ENCODE results near the gene ABCB9. TPM values are rescaled to one million over a fixed set of nuclear protein-coding genes. Genes with fewer than 3 reads are reported as not detected.

Gene ABCB9
- polyA plus RNA-seq, 1 experiment, result 6.1 TPM

- ChIA-PET CTCF (no interaction called here), POLR2A (no interaction called here)
- Histone ChIP-seq H3K4me3 (ENCODE audit: low read depth, low read length) (no peak overlapping the region), H3K36me3 (ENCODE audit: control insufficient read depth, insufficient read depth, low read length) (no peaks in the 10 kb centered on the region; the same call in none of the 2 replicates), H3K27me3 (ENCODE audit: control insufficient read depth, insufficient read depth, low read length) (no peaks in the 10 kb centered on the region)
- no peak for DNase-seq (ENCODE audit: low read depth)
- TF ChIP-seq, protein P1, sequence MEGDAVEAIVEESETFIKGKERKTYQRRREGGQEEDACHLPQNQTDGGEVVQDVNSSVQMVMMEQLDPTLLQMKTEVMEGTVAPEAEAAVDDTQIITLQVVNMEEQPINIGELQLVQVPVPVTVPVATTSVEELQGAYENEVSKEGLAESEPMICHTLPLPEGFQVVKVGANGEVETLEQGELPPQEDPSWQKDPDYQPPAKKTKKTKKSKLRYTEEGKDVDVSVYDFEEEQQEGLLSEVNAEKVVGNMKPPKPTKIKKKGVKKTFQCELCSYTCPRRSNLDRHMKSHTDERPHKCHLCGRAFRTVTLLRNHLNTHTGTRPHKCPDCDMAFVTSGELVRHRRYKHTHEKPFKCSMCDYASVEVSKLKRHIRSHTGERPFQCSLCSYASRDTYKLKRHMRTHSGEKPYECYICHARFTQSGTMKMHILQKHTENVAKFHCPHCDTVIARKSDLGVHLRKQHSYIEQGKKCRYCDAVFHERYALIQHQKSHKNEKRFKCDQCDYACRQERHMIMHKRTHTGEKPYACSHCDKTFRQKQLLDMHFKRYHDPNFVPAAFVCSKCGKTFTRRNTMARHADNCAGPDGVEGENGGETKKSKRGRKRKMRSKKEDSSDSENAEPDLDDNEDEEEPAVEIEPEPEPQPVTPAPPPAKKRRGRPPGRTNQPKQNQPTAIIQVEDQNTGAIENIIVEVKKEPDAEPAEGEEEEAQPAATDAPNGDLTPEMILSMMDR (IDR thresholded peaks at IDR 0.05; ENCODE audit: insufficient read depth, low read depth, low read length), result no peak
Measured at GRCh38 chr12:122934722-122935121, 31.5 kb downstream of the ABCB9 start.

DNA sequence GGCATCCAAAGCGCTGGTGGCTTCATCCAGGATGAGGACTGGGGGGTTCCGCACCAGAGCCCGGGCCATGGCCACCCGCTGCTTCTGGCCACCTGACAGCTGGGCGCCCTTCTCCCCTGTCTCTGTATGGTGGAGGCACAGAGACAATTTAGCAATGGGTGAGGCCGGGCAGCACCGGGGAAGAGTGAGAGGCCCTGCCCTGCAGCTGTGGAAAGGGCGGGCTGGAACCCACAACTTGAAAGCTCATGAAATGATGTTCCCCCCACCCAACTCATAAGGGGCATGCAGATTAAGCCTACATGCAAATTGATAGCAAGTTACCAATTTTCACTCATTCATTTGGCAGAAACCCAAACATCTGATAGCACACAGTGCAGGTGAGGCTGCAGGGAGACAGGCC, 34.1 kb downstream of the ABCB9 start:
- no peak for DNase-seq (ENCODE audit: low read depth)
- Histone ChIP-seq H3K27me3 (ENCODE audit: control insufficient read depth, insufficient read depth, low read length) (no peaks in the 10 kb centered on the region), H3K36me3 (ENCODE audit: control insufficient read depth, insufficient read depth, low read length) (no peaks in the 10 kb centered on the region; the same call in none of the 2 replicates), H3K4me3 (ENCODE audit: low read depth, low read length) (no peak overlapping the region)
- CTCF ChIA-PET, result no interaction called here
- POLR2A ChIA-PET, result no interaction called here
- TF ChIP-seq, protein P1 (IDR thresholded peaks at IDR 0.05; ENCODE audit: insufficient read depth, low read depth, low read length), result no peak

- Histone ChIP-seq H3K27me3 (ENCODE audit: control insufficient read depth, insufficient read depth, low read length) (no peaks in the 10 kb centered on the region), H3K36me3 (ENCODE audit: control insufficient read depth, insufficient read depth, low read length) (no peaks in the 10 kb centered on the region; the same call in none of the 2 replicates), H3K4me3 (ENCODE audit: low read depth, low read length) (no peak overlapping the region)
- TF ChIP-seq, protein P1 (IDR thresholded peaks at IDR 0.05; ENCODE audit: insufficient read depth, low read depth, low read length), result no peak
- no peak for DNase-seq (ENCODE audit: low read depth)
- POLR2A ChIA-PET, result no interaction called here
- CTCF ChIA-PET, result interaction anchor here (0.7 kb wide), 1 partner anchor 69 kb away, joined by 4 read pairs; no protein-coding TSS in a partner anchor
Measured at GRCh38 chr12:122929812-122930211, 36.5 kb downstream of the ABCB9 start.

DNA sequence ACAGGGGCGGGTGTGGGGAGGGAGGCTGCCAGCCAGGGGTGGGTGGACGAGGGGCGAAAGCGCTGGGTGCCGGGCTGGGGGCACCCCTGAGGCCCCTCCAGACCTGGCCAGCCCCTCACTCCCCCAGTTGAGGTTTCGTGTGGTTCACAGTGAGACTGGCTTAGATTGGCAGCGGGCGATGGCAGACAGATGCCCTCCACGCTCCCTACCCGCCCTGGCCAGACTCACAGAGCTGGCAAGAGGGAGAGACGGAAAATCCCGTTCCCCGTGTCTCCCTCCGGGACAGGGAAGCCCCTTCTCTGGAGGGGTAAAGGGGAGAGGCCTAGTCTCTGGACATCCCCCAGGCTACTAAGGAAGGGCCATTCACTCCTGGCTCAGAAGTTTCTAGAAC, 37.1 kb downstream of the ABCB9 start:
- TF ChIP-seq, protein P1 (IDR thresholded peaks at IDR 0.05; ENCODE audit: insufficient read depth, low read depth, low read length), result no peak
- ChIA-PET POLR2A (no interaction called here), CTCF (no interaction called here)
- no peak for DNase-seq (ENCODE audit: low read depth)
- no peak overlapping the region for H3K4me3 ChIP-seq (ENCODE audit: low read depth, low read length)
- no peaks in the 10 kb centered on the region; the same call in none of the 2 replicates for H3K36me3 ChIP-seq (ENCODE audit: control insufficient read depth, insufficient read depth, low read length)
- no peaks in the 10 kb centered on the region for H3K27me3 ChIP-seq (ENCODE audit: control insufficient read depth, insufficient read depth, low read length)

DNA sequence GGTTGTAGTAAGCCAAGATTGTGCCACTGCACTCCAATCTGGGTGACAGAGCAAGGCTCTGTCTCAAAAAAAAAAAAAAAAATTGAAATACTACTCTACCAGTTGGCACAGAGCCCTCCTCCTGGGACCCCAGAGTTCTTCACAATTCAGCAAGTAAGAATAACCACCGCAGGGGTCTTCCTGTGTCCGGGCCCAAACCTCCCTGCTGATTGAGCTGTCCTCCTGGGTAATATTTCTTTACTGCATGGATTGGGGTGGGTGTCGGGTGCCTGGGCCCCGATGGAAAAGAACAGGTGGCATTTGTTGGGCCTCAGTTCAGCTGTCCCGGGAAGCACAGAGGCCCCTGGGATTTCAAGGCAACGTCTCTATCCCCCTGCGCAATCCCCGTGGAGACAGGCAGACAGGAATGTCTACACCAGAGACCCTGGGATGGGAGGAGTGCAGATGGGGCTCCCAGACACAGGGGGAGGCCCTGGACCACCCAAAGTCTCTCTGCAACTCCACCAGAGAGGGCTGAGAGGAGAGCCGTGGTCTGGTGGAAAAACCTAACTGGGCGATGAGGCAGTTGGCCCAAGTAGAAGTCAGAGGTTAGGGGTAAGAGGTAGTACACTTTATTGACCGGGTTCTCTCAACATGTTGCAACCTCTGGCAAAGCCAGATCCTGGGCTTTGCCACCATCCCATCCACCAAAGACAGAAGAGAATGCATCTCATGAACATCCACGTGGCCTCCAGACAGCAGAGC, 37.7 kb downstream of the ABCB9 start:
- Histone ChIP-seq H3K27me3 (ENCODE audit: control insufficient read depth, insufficient read depth, low read length) (no peaks in the 10 kb centered on the region), H3K36me3 (ENCODE audit: control insufficient read depth, insufficient read depth, low read length) (no peaks in the 10 kb centered on the region; the same call in none of the 2 replicates), H3K4me3 (ENCODE audit: low read depth, low read length) (no peak overlapping the region)
- DNase-seq (ENCODE audit: low read depth), result no peak
- POLR2A ChIA-PET, result no interaction called here
- TF ChIP-seq, protein P1 (IDR thresholded peaks at IDR 0.05; ENCODE audit: insufficient read depth, low read depth, low read length), result no peak
- CTCF ChIA-PET, result no interaction called here
